Measurements from ENCODE around the gene FTO. TPM values are rescaled to one million over a fixed set of nuclear protein-coding genes. Genes with fewer than 3 reads are reported as not detected.

FTO gene
- total and polyA plus RNA-seq, 4 experiments from 2014 or later = 61.5 to 126 (median 69.7) TPM

DNA sequence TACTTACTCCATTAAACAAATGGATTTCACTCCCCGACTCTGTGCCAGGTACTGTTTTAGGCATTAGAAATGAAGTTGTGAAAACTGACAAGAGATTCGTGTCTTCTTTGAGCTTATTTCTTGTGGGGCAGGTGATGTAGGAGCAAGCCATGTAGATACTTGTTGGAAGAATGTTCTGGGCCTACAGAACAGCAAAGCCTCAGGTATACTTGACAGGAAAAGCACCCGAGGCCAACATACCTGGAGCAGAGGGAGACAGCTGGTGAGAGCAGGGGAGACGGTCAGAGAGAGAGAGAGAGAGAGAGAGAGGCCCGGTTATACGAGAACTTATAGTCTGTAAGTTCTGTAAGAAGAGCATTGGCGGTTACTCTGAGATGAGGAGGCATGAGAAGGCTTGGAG is 110.8 kb downstream of the FTO start:
- CTCF ChIA-PET (ENCODE audit: partially characterized antibody) = no interaction called here

DNA sequence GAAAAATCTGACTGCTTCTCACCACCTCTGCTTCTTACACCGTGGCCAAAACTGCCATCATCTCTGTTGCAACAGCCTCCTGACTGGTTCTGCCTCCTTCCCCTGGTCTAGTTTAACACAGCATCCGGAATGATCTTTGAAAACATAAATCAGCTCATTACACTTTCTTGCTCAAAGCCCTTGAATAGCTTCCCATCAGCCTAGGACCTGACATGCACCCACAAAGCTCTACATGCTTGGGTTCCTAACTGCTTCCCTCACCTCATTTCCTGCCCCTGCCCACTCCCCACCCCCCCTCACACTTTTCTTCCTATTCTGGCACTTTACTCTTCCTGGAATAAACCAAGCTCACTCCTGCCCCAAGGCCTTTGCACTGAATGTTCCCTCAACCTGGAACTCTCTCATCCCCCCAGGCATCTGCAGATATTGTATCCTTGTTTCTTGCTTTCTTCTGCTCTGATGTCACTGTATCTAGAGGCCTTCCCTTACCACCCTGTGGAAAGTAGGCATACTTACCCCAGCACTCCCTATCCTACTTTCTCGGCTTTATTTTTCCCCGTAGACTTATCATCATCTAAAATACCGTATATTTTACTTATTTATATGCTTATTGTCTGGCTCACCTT is 112.4 kb downstream of the FTO start:
- no peaks in the 10 kb centered on the region for H3K4me1 ChIP-seq (ENCODE audit: insufficient read depth, low read length)
- H3K4me3 ChIP-seq (ENCODE audit: low read length in 2 of 2) = no peak overlapping the region
- no peaks in the 10 kb centered on the region for H3K9me3 ChIP-seq (ENCODE audit: control insufficient read depth in 1 of 2, low read length in 2 of 2)
- ChIA-PET POLR2A (ENCODE audit: partially characterized antibody) (interaction anchor here (0.5 kb wide), 1 partner anchor 384 kb away, joined by 3 read pairs; no protein-coding TSS in a partner anchor), CTCF (ENCODE audit: partially characterized antibody) (no interaction called here)
- Mint-ChIP-seq H3K4me3 (peak overlapping the region in 1 of 8 donors; percentile 36), H3K9me3 (peaks cover 0 to 4% (median 0%) of the 10 kb centered on the region in 8 donors), H3K27ac (peak overlapping the region in 2 of 7 donors; percentile 42 to 68), H3K4me1 (peaks cover 11 to 33% (median 21%) of the 10 kb centered on the region in 4 donors), H3K36me3 (peaks cover 41 to 45% of the 10 kb centered on the region in 2 donors), H3K27me3 (no peaks in the 10 kb centered on the region)
- no peak overlapping the region for H3K27ac ChIP-seq (ENCODE audit: low read depth, low read length)
- H3K36me3 ChIP-seq (ENCODE audit: insufficient read depth, low read length) = peaks cover 8% of the 10 kb centered on the region
- no peak for DNase-seq
- intact Hi-C loops (cut with micrococcal nuclease) = no loop called here
- no peaks in the 10 kb centered on the region for H3K27me3 ChIP-seq (ENCODE audit: insufficient read depth, low read length)

More for the DNA sequence above, 110.8 kb downstream of the FTO start:
- POLR2A ChIA-PET (ENCODE audit: partially characterized antibody) = no interaction called here
- peaks cover 0 to 4% (median 0%) of the 10 kb centered on the region in 8 donors for H3K9me3 Mint-ChIP-seq
- H3K4me3 ChIP-seq (ENCODE audit: low read length in 2 of 2) = no peak overlapping the region
- DNase-seq = no peak
- no peaks in the 10 kb centered on the region for H3K27me3 Mint-ChIP-seq
- peak overlapping the region in 1 of 8 donors; percentile 2 for H3K4me3 Mint-ChIP-seq
- peaks cover 14% of the 10 kb centered on the region for H3K36me3 ChIP-seq (ENCODE audit: insufficient read depth, low read length)
- H3K27ac Mint-ChIP-seq = peak overlapping the region in 2 of 7 donors; percentile 71 to 89
- H3K4me1 Mint-ChIP-seq = peaks cover 18 to 43% (median 23%) of the 10 kb centered on the region in 4 donors
- H3K27me3 ChIP-seq (ENCODE audit: insufficient read depth, low read length) = no peaks in the 10 kb centered on the region
- intact Hi-C loops (cut with micrococcal nuclease) = no loop called here
- H3K4me1 ChIP-seq (ENCODE audit: insufficient read depth, low read length) = no peaks in the 10 kb centered on the region
- H3K36me3 Mint-ChIP-seq = peaks cover 54 to 56% of the 10 kb centered on the region in 2 donors
- no peak overlapping the region for H3K27ac ChIP-seq (ENCODE audit: low read depth, low read length)
- no peaks in the 10 kb centered on the region for H3K9me3 ChIP-seq (ENCODE audit: control insufficient read depth in 1 of 2, low read length in 2 of 2)

DNA sequence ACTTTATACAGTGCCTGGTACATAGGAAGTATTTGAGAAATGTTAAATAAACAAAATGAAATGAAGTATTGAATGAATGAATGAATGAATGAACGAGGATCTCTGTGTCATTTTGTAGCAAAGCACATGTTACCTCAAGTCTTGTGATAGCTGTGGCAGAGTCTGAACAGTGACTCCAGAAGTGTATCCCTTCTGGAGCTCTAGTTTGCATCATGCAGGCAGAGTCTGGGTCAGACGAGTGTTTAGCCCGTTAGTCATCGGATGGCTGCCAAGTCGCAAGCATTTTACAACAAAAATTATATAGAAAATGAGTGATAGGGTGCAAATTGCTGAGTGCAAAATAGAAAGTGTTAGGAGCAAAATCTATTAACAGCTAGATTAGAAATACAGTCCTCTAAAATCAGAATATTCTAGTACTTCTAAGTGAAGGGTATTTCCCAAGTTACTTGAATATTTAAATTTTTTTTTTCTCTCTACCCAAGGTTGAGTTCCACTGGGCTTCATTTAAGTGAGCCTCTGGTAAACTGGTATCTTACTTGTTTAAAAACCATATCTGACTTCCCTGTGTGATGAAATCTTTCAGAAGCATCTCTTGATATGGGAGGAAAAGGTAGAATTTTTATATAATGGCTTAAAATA is 113.3 kb downstream of the FTO start:
- Mint-ChIP-seq H3K36me3 (peaks cover 37% of the 10 kb centered on the region in 2 donors), H3K4me3 (no peak overlapping the region), H3K27ac (no peak overlapping the region), H3K4me1 (peaks cover 14 to 34% (median 20%) of the 10 kb centered on the region in 4 donors), H3K27me3 (no peaks in the 10 kb centered on the region), H3K9me3 (peaks cover 0 to 4% (median 0%) of the 10 kb centered on the region in 8 donors)
- POLR2A ChIA-PET (ENCODE audit: partially characterized antibody) = interaction anchor here (0.5 kb wide), 1 partner anchor 383 kb away, joined by 3 read pairs; no protein-coding TSS in a partner anchor
- no peak for DNase-seq
- no peak overlapping the region for H3K4me3 ChIP-seq (ENCODE audit: low read length in 2 of 2)
- CTCF ChIA-PET (ENCODE audit: partially characterized antibody) = no interaction called here
- peaks cover 6% of the 10 kb centered on the region for H3K36me3 ChIP-seq (ENCODE audit: insufficient read depth, low read length)
- no peak overlapping the region for H3K27ac ChIP-seq (ENCODE audit: low read depth, low read length)
- H3K4me1 ChIP-seq (ENCODE audit: insufficient read depth, low read length) = no peaks in the 10 kb centered on the region
- no peaks in the 10 kb centered on the region for H3K27me3 ChIP-seq (ENCODE audit: insufficient read depth, low read length)
- intact Hi-C loops (cut with micrococcal nuclease) = no loop called here
- no peaks in the 10 kb centered on the region for H3K9me3 ChIP-seq (ENCODE audit: control insufficient read depth in 1 of 2, low read length in 2 of 2)

DNA sequence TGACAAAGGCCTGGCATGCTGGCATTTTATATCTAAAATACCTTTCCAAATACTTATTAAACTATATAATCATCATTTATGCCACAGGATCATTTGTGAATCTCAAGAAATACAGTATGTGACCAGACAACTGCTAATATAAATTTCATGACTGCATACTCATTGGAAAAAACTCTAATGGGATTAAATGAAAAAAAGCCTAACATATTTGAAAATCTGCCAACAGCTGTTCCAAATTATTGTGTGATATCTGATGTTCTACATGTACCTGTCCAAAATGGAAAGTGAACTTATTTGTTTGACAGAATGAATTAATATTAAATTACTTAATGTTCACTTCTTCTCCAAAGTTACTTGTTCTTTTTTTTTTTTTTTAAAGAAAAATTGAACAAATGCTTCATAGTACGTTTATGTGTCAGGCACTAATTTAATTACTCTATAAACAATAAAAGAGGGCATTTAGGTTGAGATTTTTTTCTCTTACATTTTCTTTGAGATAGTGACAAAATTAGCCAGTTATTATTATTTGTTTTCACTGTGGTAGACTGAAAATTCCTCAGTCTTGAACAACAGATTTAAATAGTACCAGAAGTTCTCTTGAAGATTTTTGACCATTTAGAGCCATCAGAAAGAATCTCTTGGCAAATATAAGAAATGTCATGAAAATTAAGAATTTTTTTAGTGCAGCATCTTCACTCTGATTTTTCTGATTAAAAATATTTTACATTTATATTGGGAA is 114.0 kb downstream of the FTO start:
- peaks cover 4% of the 10 kb centered on the region for H3K4me1 ChIP-seq (ENCODE audit: insufficient read depth, low read length)
- no peak for DNase-seq
- Mint-ChIP-seq H3K4me3 (no peak overlapping the region), H3K27ac (no peak overlapping the region), H3K4me1 (peaks cover 13 to 35% (median 21%) of the 10 kb centered on the region in 4 donors), H3K36me3 (peaks cover 34% of the 10 kb centered on the region in 2 donors), H3K9me3 (peaks cover 0 to 4% (median 0%) of the 10 kb centered on the region in 8 donors), H3K27me3 (no peaks in the 10 kb centered on the region)
- no peak overlapping the region for H3K27ac ChIP-seq (ENCODE audit: low read depth, low read length)
- H3K4me3 ChIP-seq (ENCODE audit: low read length in 2 of 2) = no peak overlapping the region
- CTCF ChIA-PET (ENCODE audit: partially characterized antibody) = no interaction called here
- intact Hi-C loops (cut with micrococcal nuclease) = no loop called here
- H3K27me3 ChIP-seq (ENCODE audit: insufficient read depth, low read length) = no peaks in the 10 kb centered on the region
- POLR2A ChIA-PET (ENCODE audit: partially characterized antibody) = no interaction called here
- H3K9me3 ChIP-seq (ENCODE audit: control insufficient read depth in 1 of 2, low read length in 2 of 2) = no peaks in the 10 kb centered on the region
- peaks cover 6% of the 10 kb centered on the region for H3K36me3 ChIP-seq (ENCODE audit: insufficient read depth, low read length)

DNA sequence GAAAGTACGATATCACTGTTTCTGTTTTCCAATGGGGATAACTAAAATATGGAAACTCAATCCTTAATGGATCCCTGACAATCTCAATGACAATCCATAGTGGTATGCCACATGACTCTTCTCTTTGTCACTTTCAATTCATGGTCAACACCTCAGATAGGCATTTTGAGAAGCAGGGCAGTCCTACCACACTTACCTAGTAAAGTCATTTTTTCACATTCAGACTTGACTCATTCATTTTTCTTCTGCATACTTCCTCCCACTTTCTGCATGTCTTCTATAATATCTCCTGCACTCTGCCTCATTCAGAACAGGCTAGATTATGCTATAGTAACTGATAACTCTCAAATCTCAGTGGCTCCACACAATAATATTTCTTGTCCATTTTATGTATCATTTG is 117.5 kb downstream of the FTO start:
- peaks cover 13 to 14% of the 10 kb centered on the region in 2 donors for H3K36me3 Mint-ChIP-seq
- DNase-seq = no peak
- no peaks in the 10 kb centered on the region for H3K27me3 Mint-ChIP-seq
- Histone ChIP-seq H3K27me3 (ENCODE audit: insufficient read depth, low read length) (no peaks in the 10 kb centered on the region), H3K27ac (ENCODE audit: low read depth, low read length) (no peak overlapping the region), H3K9me3 (ENCODE audit: control insufficient read depth in 1 of 2, low read length in 2 of 2) (no peaks in the 10 kb centered on the region), H3K4me1 (ENCODE audit: insufficient read depth, low read length) (peaks cover 13% of the 10 kb centered on the region), H3K36me3 (ENCODE audit: insufficient read depth, low read length) (peaks cover 5% of the 10 kb centered on the region), H3K4me3 (ENCODE audit: low read length in 2 of 2) (no peak overlapping the region)
- intact Hi-C loops (cut with micrococcal nuclease) = no loop called here
- H3K9me3 Mint-ChIP-seq = peaks cover 0 to under 1% (median 0%) of the 10 kb centered on the region in 8 donors
- no peak overlapping the region for H3K4me3 Mint-ChIP-seq
- ChIA-PET POLR2A (ENCODE audit: partially characterized antibody) (no interaction called here), CTCF (ENCODE audit: partially characterized antibody) (no interaction called here)
- H3K27ac Mint-ChIP-seq = peak overlapping the region in 3 of 7 donors; percentile 0 to 64 (median 46)
- H3K4me1 Mint-ChIP-seq = peaks cover 6 to 17% (median 15%) of the 10 kb centered on the region in 4 donors

DNA sequence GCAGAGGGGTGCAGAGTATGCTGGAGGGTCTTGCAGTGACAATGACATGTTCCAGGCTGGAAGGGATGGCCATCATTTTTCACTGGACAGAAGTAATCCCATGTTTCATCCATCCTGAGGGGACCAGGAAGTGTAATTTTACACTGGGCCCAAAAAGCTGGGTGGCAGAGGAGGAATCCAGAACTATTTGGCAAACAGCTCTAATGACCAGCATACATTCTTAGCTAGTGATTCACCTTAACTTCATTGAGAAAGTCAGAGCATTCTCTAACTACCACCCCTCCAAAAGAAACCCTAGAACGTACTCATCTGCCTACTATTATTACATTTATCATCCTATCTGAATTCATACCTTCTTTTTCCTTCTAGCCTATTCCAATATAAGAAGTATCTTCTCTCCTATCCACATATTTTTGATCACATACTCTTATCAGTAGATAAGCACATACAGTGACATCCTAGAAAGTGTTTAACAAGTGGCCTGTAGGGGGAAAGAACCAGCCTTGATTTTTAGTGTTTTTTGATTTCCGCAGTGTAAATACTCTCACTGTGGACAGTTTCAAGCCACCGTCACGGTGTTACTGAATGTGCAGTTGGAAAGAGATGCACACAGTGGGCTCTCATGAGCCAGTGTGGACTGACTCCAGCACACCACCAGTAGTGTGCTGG is 118.1 kb downstream of the FTO start:
- Mint-ChIP-seq H3K4me3 (no peak overlapping the region), H3K4me1 (peaks cover 4 to 16% (median 12%) of the 10 kb centered on the region in 4 donors), H3K27me3 (no peaks in the 10 kb centered on the region), H3K27ac (peak overlapping the region in 5 of 7 donors; percentile 4 to 87 (median 46)), H3K36me3 (peaks cover 13 to 15% of the 10 kb centered on the region in 2 donors), H3K9me3 (no peaks in the 10 kb centered on the region)
- no peak for DNase-seq
- Histone ChIP-seq H3K27me3 (ENCODE audit: insufficient read depth, low read length) (no peaks in the 10 kb centered on the region), H3K27ac (ENCODE audit: low read depth, low read length) (no peak overlapping the region), H3K4me3 (ENCODE audit: low read length in 2 of 2) (no peak overlapping the region), H3K9me3 (ENCODE audit: control insufficient read depth in 1 of 2, low read length in 2 of 2) (no peaks in the 10 kb centered on the region), H3K4me1 (ENCODE audit: insufficient read depth, low read length) (peaks cover 13% of the 10 kb centered on the region), H3K36me3 (ENCODE audit: insufficient read depth, low read length) (peaks cover 11% of the 10 kb centered on the region)
- intact Hi-C loops (cut with micrococcal nuclease) = loop anchor here (2.0 kb wide), 1 partner anchor 117 kb away; the partner anchor contains the start of gene FTO
- CTCF ChIA-PET (ENCODE audit: partially characterized antibody) = no interaction called here
- POLR2A ChIA-PET (ENCODE audit: partially characterized antibody) = no interaction called here

Measured in CD4-positive, alpha-beta memory T cell (primary cell).